GM21390 (cell line): Measurements from ENCODE around the gene SVIL.
"Not testable (repeated sequence)": the region's sequence is repeated elsewhere in the genome, so short reads cannot be mapped to it uniquely, and the experiment has no call there.

Experiments
- ATAC-seq: cut with Tn5 transposase; IDR thresholded peaks from one replicate; pipeline ENCODE4 v1.9.1; 2021; ENCODE audit not compliant: unreplicated experiment

Gene SVIL

DNA sequence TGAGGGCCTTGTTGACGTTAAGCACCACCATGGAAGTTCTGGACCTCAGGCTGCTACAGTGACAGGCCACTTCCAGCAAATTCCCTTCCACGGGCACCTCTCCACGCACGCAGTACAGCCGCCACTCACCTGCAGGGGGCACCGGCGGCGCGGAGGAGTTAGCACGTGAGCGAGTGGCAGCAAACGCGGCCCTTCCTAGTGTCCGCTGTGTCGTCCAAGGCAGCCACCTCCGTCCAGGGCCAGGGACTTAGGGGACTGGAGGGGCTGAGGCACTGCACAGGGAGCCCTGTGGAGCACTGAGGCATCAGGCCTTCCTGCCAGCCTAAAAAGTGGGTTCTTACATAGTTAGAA is 164.4 kb downstream of the SVIL start:
- ATAC-seq: no peak

DNA sequence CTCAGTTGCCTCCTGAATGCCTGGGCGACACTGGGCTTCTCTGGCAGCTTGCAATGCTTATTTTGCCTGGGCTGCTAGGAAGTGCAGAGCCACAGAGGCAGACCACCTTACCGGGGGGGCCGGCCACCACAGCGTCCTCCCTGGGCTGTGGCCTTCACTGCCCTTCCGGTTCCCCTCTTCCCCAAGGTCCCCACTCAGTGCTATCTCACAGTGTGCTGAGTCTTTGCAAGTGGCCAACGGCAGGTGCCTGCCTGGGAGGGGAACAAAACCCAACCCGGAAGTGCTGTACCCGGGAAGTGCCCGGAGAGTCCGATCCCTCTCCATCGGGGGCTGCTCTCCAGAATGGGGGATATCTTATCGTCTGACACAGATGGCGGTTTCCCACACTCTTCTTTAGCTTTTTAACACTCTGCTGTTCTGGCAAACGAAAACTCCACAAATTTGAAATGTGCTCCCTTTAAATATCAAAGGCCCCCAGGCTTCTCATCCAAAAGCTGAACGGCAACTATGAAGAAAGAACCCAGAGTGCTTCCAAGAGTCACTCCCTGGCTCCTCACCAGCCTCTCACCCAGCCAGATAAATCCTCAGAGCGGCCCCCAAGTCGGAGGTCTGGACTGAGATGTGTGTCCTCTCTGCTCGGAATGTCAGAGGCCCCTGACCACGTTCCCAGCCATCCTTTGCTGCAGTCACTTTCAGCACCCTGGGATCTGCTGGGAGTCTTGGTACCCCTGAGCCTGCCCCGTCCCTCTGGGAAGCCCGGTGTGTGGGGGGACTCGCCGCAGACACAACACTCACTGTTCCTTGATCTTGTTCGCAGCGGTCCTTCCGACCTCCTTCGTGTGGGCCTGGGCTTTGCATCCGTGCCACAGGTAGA is 165.1 kb downstream of the SVIL start:
- ATAC-seq: no peak

DNA sequence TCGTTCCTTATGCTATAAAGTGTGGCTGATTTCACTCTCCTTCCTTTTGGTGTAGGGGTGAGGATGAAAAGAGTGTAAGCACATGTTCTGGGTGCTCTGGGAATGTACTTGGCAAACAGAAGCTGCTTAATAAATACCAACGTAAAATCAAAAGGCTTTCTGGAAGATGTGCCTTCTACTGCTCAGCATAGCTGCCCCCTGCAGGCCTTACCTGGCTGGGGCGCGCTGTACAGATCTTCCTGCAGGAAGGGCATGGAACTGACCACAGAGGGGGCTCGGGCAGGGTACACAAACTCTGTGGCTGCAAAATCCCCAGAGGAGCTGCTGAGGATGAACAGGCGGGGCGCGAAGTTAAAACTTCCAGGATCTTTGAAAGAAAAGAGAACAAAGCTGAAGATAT is 169.4 kb downstream of the SVIL start:
- ATAC-seq: no peak

DNA sequence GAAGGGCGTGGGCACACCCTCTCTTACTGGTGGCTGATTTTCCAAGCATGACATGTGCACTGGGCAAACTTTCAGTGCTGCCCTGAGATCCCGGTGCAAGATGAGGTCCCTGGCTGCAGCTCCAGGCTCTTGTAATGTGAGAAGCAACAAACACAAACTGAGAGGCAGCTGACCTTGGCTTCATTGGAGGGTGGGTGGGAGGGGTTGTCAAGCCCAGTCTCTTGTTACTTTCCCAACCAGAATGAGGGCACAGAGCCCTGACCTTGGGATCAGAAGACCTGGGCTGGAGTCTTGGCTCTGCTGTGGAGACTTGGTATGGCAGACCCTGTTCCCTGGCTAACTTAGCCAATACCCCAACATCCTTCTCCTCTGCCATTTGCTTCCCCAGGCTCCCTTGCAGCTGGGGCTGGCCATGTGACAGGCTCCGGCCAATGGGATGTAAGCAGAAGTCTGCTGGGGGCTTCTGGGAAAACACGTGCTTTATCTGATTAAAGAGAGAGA is 170.1 kb downstream of the SVIL start:
- ATAC-seq: not testable (repeated sequence)

DNA sequence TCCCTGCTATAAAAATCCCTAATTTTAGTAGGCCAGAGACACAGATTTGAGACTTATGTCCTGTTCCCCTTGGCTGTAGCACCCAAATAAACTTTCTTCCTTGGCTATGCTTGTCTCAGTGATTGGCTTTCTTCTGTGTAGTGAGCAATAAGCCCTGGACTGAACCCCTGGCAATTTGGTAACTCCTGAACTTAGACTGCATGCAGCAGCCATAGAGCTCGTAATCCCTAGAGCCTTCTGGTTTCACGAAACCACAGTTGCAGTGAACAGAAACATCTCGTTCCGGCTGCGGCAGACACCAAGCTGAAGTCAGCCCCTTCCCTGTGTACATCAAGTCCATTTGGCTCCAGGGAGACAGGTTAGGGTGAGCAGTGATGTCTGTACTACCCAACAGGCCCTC is 173.7 kb downstream of the SVIL start:
- ATAC-seq: no peak

DNA sequence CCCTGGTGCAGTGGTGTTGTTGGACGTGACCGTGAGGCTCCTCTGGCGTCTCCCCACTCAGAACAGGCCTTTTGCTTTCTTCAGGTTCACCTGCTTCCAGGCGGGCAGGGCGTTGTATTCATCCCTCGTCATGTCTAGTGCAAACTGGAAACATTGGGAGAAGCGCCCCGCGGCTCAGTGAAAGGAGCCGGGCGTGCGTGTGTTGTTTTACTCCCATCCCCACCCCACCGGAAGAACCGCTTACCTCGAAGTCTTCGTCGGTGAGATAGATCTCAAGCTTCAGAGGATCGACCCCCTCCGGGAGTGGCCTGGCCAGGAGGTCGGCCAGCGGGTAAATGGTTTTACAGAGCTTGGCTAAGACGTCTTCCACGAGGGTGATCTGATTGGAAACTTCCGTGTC is 176.6 kb downstream of the SVIL start:
- not testable (repeated sequence) for ATAC-seq

DNA sequence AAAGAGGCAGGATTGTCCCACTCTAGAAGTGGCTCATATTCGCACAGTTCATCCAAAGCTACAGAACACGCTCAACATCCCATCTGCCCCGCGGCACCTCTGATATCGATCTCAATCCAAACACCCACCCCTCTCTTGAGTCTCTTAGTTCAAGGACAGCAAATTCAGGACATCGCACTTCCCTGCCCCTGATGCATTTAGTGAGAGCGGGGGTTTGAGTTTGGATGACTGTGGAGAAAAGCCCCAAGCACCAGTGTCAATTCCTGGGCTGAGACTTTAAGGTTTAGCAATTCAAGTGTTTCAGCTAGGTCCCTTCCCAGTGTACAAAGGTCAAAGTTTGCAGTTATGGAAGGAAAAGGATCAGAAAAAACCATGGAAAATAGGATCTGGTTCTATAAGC is 179.7 kb downstream of the SVIL start:
- no peak for ATAC-seq

DNA sequence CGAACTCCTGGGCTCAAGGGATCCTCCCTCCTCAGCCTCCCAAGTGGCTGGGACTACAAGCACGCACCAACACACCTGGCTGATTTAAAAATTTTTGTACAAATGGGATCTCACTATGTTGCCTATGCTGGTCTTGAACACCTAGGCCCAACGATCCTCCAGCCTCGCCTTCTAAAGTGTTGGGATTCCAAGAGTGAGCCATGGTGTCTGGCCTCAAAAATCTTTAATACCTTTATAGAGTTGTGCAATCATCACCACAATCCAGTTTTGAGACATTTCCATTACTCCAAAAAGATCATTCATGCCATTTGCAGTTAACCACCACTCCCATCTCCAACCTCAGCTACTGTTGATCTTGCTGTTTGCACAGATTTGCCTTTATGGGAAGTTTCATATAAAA is 180.5 kb downstream of the SVIL start:
- ATAC-seq: no peak

DNA sequence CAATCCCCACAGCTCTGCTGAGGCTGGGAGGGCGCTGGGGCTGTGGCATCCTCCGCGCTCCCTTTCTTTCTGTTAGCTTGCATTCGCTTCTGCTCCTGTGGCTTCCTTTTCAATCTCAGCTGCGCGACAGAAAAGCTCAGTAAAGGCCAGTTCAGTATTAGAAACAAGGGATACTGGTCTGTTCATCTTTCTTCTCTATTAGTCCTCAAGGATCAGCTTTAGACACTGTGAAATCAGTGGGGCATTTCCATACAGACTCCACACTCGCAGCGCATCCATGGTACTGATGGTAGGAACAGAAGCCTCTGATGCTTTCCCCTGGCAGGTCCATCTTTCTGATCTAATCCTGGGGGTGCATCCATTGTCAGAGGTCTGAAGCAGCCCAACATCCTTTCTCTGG is 182.2 kb downstream of the SVIL start:
- no peak for ATAC-seq

DNA sequence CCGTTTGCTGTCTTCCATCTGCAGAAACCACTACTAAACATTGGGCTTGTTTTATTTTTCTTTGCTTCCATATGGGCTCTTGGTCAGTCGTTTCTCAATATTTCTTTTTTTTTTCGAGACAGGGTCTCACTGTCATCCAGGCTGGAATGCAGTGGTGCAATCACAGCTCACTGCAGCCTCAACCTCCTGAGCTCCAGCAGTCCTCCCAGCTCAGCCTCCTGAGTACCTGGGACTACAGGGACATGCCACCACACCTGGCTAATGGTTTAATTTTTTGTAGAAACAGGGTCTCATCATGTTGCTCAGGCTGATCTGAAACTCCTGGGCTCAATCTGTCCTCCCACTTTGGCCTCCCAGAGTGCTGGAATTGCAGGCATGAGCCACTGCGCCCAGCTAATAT is 182.8 kb downstream of the SVIL start:
- ATAC-seq: no peak

DNA sequence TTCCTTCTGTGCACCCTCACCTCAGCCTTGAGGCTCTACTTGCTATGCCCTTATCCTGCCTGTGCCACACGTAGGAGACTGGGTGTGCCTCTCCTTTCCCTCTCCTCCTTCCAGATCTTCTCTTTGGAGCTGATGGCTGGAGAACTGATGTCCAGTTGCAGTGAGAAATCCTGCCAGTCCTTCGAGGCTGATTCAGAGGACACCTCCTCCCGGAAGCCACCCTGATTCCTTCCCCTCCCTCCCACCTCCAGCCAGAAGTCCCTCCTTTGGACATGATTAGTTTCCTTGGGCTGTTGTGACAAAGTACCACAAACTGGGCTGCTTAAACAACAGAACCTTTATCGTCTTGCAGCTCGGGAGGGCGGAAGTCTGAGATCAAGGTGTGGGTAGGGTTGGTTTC is 184.4 kb downstream of the SVIL start:
- ATAC-seq: no peak

DNA sequence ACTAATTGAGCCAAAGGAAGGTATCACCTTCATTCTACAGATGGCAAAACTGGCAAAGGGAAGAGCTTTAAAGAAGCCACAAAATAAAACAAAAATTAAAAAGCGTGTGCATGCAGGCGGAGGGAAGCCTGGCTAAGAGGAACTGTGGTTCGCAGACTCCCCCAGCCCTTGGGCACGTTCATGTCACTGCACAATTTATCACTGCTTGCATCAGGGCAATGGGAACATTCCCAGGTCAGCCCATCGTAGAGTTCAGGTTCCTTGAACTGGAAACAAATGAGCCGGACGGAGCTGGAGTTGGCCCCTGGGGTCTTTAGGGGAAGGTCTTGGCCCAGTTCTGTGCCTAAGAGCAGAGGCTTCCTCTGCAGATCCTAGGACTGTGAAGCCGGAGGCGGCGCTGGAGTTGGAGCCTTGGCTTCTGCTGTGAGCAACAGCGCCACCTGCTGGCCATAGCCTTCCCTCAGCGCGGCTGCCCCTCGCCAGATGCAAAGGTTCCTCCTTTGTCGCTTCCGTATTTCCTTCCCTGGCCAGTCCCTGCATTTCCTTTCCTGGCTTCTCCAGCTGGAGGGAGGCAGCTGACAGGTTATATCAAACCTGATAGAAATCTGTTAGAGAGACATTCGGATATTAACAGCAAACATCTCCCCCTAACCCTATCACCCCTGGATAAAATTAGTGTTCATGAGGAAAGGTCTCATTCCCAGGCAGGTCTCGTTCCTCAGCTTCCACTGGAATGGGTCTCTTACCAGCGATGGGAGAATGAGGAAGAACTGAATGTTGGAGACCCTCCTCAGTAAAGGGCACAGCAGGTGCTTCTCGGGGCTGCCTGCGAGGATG is 185.8 kb downstream of the SVIL start:
- peak; percentile 83 for ATAC-seq

DNA sequence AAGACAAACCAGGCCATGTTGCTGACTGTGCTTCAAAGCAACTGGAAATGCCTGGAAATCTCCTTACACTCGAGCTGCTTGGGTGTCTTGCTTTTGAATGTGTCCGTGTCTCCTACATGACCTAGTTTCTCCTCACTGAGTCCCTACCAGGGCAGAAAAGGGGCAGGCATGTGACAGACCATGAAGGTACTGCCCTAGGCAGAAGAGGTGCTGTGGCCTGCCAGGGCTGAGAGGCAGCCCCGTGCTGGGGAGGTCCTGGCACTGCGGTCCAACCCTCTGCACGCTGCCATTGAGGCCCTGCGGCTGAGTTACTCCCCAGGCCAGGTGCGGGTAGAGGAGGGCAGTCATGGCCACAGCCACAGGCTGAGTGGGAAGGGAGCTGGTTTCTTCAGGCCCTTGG is 186.6 kb downstream of the SVIL start:
- ATAC-seq: no peak

DNA sequence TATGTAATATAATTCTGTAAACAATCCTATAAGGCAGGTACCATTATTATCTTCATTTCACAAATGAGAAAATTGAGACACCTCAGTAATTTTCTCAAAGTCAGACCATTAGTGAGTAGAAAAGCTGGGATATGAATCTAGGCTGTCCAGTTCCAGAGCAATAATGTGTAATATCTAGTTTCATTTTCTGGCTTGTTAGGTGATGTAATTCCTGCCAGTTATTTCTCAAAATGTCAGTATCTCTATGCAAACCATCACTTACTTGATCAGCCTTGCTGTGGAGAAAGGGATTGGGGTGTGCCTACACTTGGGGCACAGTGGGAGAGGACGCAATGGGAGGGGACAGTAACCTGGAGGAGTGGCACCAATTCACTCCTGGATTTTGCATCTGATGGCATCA is 188.4 kb downstream of the SVIL start:
- ATAC-seq: no peak

DNA sequence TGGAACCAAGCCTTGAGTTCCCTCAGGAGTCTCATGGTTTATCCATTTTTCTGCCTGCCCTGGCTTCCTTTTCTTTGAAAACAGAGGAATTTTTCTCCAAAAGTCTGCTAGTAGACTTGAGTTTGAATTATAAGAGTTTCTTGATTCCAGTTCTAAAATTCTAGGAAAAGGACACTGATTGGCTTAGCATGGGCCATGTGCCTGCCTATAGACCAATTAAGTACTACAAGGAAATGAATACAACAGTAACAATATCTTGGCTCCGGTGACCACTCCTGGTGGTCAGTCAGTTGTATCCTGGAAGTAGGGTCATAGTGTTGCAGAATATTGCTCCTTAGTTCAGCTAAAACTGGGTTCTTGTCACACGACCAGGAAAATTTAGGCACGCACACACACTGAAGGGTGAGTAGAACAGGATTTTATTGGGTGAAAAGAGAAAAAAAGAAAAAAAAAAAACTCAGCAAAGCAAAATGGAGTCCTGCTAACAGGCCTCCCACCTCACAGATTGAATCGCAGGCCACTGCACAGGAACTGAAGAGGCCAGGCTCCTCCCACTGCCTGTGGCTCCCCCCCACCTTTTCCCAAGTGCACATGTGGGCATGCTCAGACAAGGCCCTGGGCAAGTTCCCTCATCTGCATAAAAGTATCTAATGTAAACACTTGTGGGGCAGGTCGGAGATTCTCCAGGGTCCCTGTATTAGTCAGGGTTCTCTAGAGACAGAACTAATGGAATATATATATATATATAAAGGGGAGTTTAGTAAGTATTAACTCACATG is 190.8 kb downstream of the SVIL start:
- no peak for ATAC-seq

DNA sequence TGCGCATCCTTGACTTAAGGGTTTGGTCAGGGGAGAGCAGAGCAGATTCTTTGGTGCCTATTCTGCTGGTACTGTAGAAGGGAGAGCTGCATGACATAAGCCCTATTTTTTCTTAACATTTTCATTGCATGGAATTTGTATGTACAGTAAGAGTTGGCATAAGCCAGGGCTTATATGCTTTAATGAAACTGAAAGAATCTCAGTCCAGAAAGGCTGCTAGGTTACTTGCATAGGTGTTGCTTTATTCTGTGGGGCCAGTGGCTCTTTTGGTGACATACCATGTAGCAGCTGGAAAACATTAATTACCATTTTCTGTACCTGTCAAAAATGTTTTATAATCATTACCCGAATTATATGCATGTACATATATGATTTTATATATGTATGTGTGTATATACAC is 193.8 kb downstream of the SVIL start:
- no peak for ATAC-seq

DNA sequence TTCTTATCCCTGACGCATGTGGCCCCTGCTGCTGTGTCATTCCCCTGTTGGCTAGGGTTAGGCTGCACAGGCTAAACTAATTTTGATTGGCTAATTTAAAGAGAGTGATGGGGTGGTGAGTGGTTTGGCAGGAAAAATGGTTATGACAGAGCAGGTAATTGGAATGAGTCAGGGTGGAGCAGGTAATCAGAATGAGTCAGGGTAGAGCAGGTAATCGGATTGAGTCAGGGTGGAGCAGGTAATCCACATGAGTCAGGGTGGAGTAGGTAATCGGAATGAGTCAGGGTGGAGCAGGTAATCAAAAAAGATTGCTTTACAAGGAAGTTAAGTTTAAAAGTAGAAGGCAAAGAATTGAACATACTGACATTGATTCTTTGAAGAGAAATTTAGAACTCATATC is 195.8 kb downstream of the SVIL start:
- ATAC-seq: not testable (repeated sequence)

DNA sequence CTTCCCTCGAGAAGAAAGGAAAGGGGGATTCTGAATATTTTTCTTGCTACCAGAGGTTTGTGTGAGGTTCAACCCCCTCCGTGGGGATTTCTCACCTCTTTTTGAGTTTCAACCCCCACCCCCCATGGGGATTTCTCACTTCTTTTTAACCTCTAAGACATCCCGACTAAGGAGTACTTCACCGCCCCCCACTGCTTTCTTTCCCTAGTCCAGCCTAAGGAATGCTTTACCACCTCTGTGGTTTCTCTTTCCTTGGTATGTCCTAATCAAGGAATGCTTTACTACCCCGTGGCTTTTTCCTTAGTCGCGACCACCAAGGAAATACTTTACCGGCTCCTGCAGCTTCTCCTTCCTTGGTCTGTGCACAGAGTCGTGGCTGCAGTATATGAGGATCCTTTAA is 196.5 kb downstream of the SVIL start:
- ATAC-seq: no peak

DNA sequence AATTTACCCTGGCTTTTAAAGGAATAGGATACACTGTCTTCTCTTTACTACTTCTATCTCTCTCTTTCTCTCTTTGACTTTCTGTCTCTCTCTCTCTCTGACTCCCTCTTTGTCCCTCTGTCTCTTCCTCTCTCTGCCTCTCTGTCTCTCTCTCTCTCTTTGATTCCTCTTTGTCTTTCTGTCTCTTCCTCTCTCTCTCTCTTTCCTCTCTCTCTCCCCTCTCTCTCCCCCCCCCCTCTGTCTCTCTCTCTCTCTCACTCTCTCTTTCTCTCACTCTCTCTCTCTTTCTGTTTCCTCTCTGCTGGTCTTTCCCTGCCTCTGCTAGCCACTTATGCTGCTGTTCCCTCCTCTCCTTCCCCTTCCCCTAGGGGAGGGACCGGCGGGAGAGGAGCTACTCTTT is 196.9 kb downstream of the SVIL start:
- no peak for ATAC-seq

DNA sequence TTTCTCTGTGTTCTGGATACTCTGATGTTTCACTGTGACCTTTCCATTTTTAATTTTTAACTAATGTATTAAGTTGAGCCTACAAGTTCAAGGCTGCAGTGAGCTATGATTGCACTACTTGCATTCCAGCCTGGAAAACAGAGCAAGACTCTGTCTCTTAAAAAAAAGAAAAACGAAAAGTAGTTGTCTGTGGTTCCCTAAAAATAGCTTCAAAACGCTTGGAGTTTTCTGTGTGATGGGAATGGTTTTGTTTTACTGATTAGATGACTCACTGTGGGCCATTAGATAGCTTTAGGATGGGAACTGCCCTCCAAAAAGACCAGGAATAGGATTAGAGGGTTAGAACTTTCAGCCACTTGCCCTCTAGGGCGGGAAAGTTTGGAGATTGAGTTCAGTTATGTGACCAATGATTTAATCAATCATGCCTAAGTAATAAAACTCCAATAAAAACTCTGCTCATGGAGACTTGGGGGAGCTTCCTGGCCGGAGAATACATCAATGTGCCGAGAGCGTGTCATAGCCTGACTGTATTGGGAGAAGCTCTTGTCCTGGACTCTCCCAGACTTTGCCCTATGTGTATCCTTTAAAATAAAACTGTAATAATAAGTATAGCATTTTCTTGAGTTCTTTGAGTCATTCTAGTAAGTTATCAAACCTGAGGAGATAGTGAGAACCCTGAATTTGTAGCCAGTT is 198.8 kb downstream of the SVIL start:
- ATAC-seq: no peak

DNA sequence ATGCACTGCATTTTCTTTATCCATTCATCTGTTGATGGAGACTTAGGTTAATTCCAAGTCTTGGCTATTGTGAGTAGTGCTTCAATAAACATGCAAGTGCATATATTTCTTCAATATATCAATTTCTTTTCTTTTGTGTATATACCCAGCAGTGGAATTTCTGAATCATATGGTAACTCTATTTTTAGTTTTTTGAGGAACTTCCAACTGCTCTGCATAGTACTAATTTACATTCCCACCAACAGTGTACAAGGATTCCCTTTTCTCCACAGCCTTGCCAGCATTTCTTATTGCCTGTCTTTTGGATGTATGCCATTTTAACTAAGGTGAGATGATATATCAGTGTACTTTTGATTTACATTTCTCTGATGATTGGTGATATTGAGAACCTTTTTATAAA is 200.7 kb downstream of the SVIL start:
- no peak for ATAC-seq
